Measurements from ENCODE around the gene PHLDA2.

The PHLDA2 gene

GRCh38 chr11:2886191-2886894 lies 42.9 kb downstream of the PHLDA2 start:
- H3K4me1 ChIP-seq: no peaks in the 10 kb centered on the region
- DNase-seq: peak; percentile 45
- peak; percentile 6; the same call in 1 of the 2 replicates for TF ChIP-seq CTCF (IDR thresholded peaks at IDR 0.05; ENCODE audit: low read depth, low read length)

GRCh38 chr11:2885678-2886081 lies 43.5 kb downstream of the PHLDA2 start, which contains the start of gene CDKN1C:
CDKN1C (minus strand) TSS chr11:2885775; CDS start chr11:2885456, 319 bp downstream.
- H3K27me3 ChIP-seq: peaks cover 16% of the 10 kb centered on the region
- peak within 1 kb of the TSS; percentile 16; the same call in 1 of the 2 replicates for H3K4me3 ChIP-seq (ENCODE audit: low read depth, low read length)
- H3K4me1 ChIP-seq: no peaks in the 10 kb centered on the region
- H3K9me3 ChIP-seq: peaks cover 5% of the 10 kb centered on the region; the same call in 1 of the 2 replicates
- TF ChIP-seq CTCF (IDR thresholded peaks at IDR 0.05; ENCODE audit: low read depth, low read length): no peak
- DNase-seq: peak; percentile 71
- H3K36me3 ChIP-seq: no peaks in the 10 kb centered on the region

More at GRCh38 chr11:2886191-2886894, 42.9 kb downstream of the PHLDA2 start:
- peaks cover 16% of the 10 kb centered on the region for H3K27me3 ChIP-seq
- H3K4me3 ChIP-seq (ENCODE audit: low read depth, low read length): no peak overlapping the region
- no peaks in the 10 kb centered on the region for H3K36me3 ChIP-seq
- H3K9me3 ChIP-seq: peaks cover 5% of the 10 kb centered on the region; the same call in 1 of the 2 replicates

GRCh38 chr11:2885017-2885677 lies 44.1 kb downstream of the PHLDA2 start:
- DNase-seq: no peak
- TF ChIP-seq CTCF (IDR thresholded peaks at IDR 0.05; ENCODE audit: low read depth, low read length): no peak
- Histone ChIP-seq H3K4me1 (no peaks in the 10 kb centered on the region), H3K27me3 (peaks cover 16% of the 10 kb centered on the region), H3K4me3 (ENCODE audit: low read depth, low read length) (peak overlapping the region; percentile 16; the same call in 1 of the 2 replicates), H3K36me3 (no peaks in the 10 kb centered on the region), H3K9me3 (peaks cover 5% of the 10 kb centered on the region; the same call in 1 of the 2 replicates)

GRCh38 chr11:2883979-2884815 lies 45.0 kb downstream of the PHLDA2 start:
- H3K4me3 ChIP-seq (ENCODE audit: low read depth, low read length): no peak overlapping the region
- H3K27me3 ChIP-seq: peaks cover 16% of the 10 kb centered on the region
- H3K9me3 ChIP-seq: peaks cover 5% of the 10 kb centered on the region; the same call in 1 of the 2 replicates
- no peak for TF ChIP-seq CTCF (IDR thresholded peaks at IDR 0.05; ENCODE audit: low read depth, low read length)
- DNase-seq: no peak
- no peaks in the 10 kb centered on the region for H3K36me3 ChIP-seq
- no peaks in the 10 kb centered on the region for H3K4me1 ChIP-seq

- TF ChIP-seq CTCF (IDR thresholded peaks at IDR 0.05; ENCODE audit: low read depth, low read length): no peak
- Histone ChIP-seq H3K9me3 (peaks cover 5% of the 10 kb centered on the region; the same call in 1 of the 2 replicates), H3K4me3 (ENCODE audit: low read depth, low read length) (no peak overlapping the region), H3K36me3 (no peaks in the 10 kb centered on the region), H3K4me1 (no peaks in the 10 kb centered on the region), H3K27me3 (peaks cover 16% of the 10 kb centered on the region)
- no peak for DNase-seq
Measured at GRCh38 chr11:2883640-2883978, 45.6 kb downstream of the PHLDA2 start.
